HCT116 (cell line): ENCODE measurements around the gene ATP12A.

Experiments used
- ATF3 ChIP-seq: IDR thresholded peaks from 2 replicates; pipeline ENCODE4 v1.6.1; 2012
- CEBPB ChIP-seq: IDR thresholded peaks from 2 replicates; pipeline ENCODE4 v1.6.1; 2012; ENCODE audit warnings: low read depth
- CTCF ChIP-seq, 3 experiments: fragments of 200-600 bp in 1 of 3; sonication (generic) in 1 of 3; IDR thresholded peaks in 2 of 3; conservative IDR thresholded peaks in 1 of 3; 2 replicates each; pipeline ENCODE4 v1.5.1; 2012 to 2017; ENCODE audit warnings: low read depth in 2 of 3, low read length in 2 of 3, antibody characterized with exemption in 1 of 3, borderline replicate concordance in 1 of 3, control low read depth in 1 of 3, mild to moderate bottlenecking in 1 of 3, mixed read lengths in 1 of 3, mixed run types in 1 of 3, moderate library complexity in 1 of 3; ENCODE audit not compliant: insufficient read depth in 1 of 3
- ELF1 ChIP-seq: IDR thresholded peaks from 2 replicates; pipeline ENCODE4 v1.6.1; 2012; ENCODE audit warnings: low read depth, borderline replicate concordance
- EZH2 ChIP-seq: fragments of 200-600 bp; sonication (generic); IDR thresholded peaks from 2 replicates; pipeline ENCODE4 v1.6.1; 2017; ENCODE audit warnings: antibody characterized with exemption, mixed run types
- EZH2phosphoT487 ChIP-seq: fragments of 200-600 bp; IDR thresholded peaks from 2 replicates; pipeline ENCODE4 v1.6.1; 2018; ENCODE audit warnings: antibody characterized with exemption, borderline replicate concordance
- FOSL1 ChIP-seq: IDR thresholded peaks from 2 replicates; pipeline ENCODE4 v1.6.1; 2012; ENCODE audit warnings: low read depth
- POLR2A ChIP-seq: IDR thresholded peaks from 2 replicates; pipeline ENCODE4 v1.7.0; 2011; ENCODE audit warnings: borderline replicate concordance; ENCODE audit not compliant: insufficient read depth, insufficient read length; ENCODE audit errors: extremely low read depth
- POLR2AphosphoS5 ChIP-seq: IDR thresholded peaks from 2 replicates; pipeline ENCODE4 v1.6.1; 2011; ENCODE audit warnings: mild to moderate bottlenecking, low read depth, low read length, moderate library complexity
- RAD21 ChIP-seq: IDR thresholded peaks from 2 replicates; pipeline ENCODE4 v1.6.1; 2012; ENCODE audit warnings: low read depth, mild to moderate bottlenecking
- REST ChIP-seq: IDR thresholded peaks from 2 replicates; pipeline ENCODE4 v1.6.1; 2012; ENCODE audit warnings: low read depth
- SIN3A ChIP-seq: IDR thresholded peaks from 2 replicates; pipeline ENCODE4 v1.6.1; 2012; ENCODE audit warnings: low read depth
- SRF ChIP-seq: IDR thresholded peaks from 2 replicates; pipeline ENCODE4 v1.6.1; 2012; ENCODE audit warnings: low read depth
- ZFX ChIP-seq: fragments of 450-650 bp; IDR thresholded peaks from 2 replicates; pipeline ENCODE4 v1.6.1; 2017

GRCh38 chr13:24716011-24716410 lies 35.8 kb downstream of the ATP12A start:
- TF ChIP-seq POLR2A (no peak), POLR2AphosphoS5 (no peak), CTCF (IDR thresholded peaks at IDR 0.05 in 2 of 3, conservative IDR thresholded peaks at IDR 0.05 in 1 of 3; ENCODE audit: borderline replicate concordance in 1 of 3, insufficient read depth in 1 of 3, low read depth in 2 of 3, low read length in 2 of 3) (no peak), SIN3A (no peak), ATF3 (no peak), EZH2 (no peak), ZFX (no peak), FOSL1 (no peak), EZH2phosphoT487 (no peak), CEBPB (no peak), REST (no peak), RAD21 (no peak), SRF (no peak), ELF1 (no peak)
